Testis (tissue), 3 donors: ENCODE measurements around the gene B3GALT4. TPM values are rescaled to one million over a fixed set of nuclear protein-coding genes. Genes with fewer than 3 reads are reported as not detected.

Experiments
- DNase-seq: peaks from one replicate; pipeline ENCODE4 v3.0.0-alpha.2; 2019
- H3K27ac ChIP-seq, 2 donors: fragments of 200-600 bp; sonication (generic); one replicate each; pipeline ENCODE4 v1.5.1; 2019
- H3K27me3 ChIP-seq: fragments of 200-600 bp; sonication (generic); one replicate; pipeline ENCODE4 v1.5.1; 2019
- H3K36me3 ChIP-seq: fragments of 200-600 bp; sonication (generic); one replicate; pipeline ENCODE4 v1.5.1; 2017; ENCODE audit warnings: low read depth; ENCODE audit errors: missing control alignments
- H3K4me1 ChIP-seq: fragments of 200-600 bp; sonication (generic); one replicate; pipeline ENCODE4 v1.5.1; 2019
- H3K4me3 ChIP-seq, 2 donors: fragments of 200-600 bp; sonication (generic); one replicate each; pipeline ENCODE4 v1.5.1; 2017 to 2019
- H3K9me3 ChIP-seq: fragments of 200-600 bp; sonication (generic); one replicate; pipeline ENCODE4 v1.5.1; 2017
- POLR2A ChIP-seq: fragments of 450-650 bp; IDR thresholded peaks from one replicate; pipeline ENCODE4 v1.6.1; 2017; ENCODE audit warnings: antibody characterized with exemption, mild to moderate bottlenecking, moderate library complexity
- WGBS, 2 donors: methylation state at CpG; one replicate each; pipeline ENCODE4 v1.1.5; 2018; 5-methylcytosine and 5-hydroxymethylcytosine counted together
- intact Hi-C: fragments of 100-400 bp; cut with DNase I; formaldehyde crosslinking; loops from one replicate; pipeline ENCODE4 v1.15.1; 2023; ENCODE audit warnings: low total_unique reads
- polyA plus RNA-seq: library from polyadenylated mRNA; stranded (reverse); fragments of 350-450 nt; fragmentation: Illumina TruSeq; extraction: RNeasy Lipid Tissue Mini Kit (QIAGEN cat#74804); gene quantifications from one replicate; pipeline ENCODE4 v1.2.3, GENCODE V29; 2014; ENCODE audit warnings: low read depth, low replicate concordance; ENCODE audit not compliant: insufficient read depth
- total RNA-seq, 2 donors: library from RNA; depleted of rRNA; stranded (reverse); fragments of >200 nt; gene quantifications; one replicate each; pipeline ENCODE4 v1.2.3, GENCODE V29; 2016
- TF ChIP-seq, protein P1 (sequence below), 3 experiments: fragments of 450-650 bp in 2 of 3; fragments of 200-600 bp in 1 of 3; sonication (generic) in 1 of 3; IDR thresholded peaks; one replicate each; pipeline ENCODE4 v1.5.1; 2016 to 2019; ENCODE audit warnings: antibody characterized with exemption in 3 of 3, mild to moderate bottlenecking in 2 of 3, moderate library complexity in 1 of 3

Gene B3GALT4
- total and polyA plus RNA-seq, 3 donors from 2014 or later, result 18.0 to 55.4 (median 18.3) TPM

DNA sequence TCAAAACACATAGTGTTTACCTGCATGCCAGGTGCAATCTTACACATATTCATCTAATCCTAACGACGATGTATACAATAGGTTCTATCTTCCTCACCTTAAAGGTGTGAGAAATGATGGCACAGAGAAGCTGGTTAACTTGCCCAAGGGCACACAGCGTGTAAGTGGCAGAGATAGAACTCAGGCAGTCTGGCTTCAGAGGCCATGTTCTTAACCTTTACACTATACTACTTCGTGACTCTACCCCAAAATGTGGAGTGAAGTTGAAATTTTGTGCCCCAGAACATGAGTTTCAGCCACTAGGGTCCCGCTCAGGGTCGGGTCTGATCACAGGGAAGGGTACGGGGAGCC lies 5.8 kb upstream of the B3GALT4 start:
- peak overlapping the region; percentile 85 to 91 for H3K27ac ChIP-seq
- no peak for TF ChIP-seq POLR2A
- TF ChIP-seq, protein P1, sequence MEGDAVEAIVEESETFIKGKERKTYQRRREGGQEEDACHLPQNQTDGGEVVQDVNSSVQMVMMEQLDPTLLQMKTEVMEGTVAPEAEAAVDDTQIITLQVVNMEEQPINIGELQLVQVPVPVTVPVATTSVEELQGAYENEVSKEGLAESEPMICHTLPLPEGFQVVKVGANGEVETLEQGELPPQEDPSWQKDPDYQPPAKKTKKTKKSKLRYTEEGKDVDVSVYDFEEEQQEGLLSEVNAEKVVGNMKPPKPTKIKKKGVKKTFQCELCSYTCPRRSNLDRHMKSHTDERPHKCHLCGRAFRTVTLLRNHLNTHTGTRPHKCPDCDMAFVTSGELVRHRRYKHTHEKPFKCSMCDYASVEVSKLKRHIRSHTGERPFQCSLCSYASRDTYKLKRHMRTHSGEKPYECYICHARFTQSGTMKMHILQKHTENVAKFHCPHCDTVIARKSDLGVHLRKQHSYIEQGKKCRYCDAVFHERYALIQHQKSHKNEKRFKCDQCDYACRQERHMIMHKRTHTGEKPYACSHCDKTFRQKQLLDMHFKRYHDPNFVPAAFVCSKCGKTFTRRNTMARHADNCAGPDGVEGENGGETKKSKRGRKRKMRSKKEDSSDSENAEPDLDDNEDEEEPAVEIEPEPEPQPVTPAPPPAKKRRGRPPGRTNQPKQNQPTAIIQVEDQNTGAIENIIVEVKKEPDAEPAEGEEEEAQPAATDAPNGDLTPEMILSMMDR (IDR thresholded peaks at IDR 0.05), result no peak
- no peaks in the 10 kb centered on the region for H3K27me3 ChIP-seq
- intact Hi-C loops, result no loop called here
- no peaks in the 10 kb centered on the region for H3K9me3 ChIP-seq
- DNase-seq, result no peak
- WGBS, 2 donors, result 1 to 3% methylated on average over 3 to 7 of the region's 7 CpGs
- H3K4me1 ChIP-seq, result peaks cover 23% of the 10 kb centered on the region
- H3K36me3 ChIP-seq, result no peaks in the 10 kb centered on the region
- H3K4me3 ChIP-seq, result peak overlapping the region; percentile 82 to 88

DNA sequence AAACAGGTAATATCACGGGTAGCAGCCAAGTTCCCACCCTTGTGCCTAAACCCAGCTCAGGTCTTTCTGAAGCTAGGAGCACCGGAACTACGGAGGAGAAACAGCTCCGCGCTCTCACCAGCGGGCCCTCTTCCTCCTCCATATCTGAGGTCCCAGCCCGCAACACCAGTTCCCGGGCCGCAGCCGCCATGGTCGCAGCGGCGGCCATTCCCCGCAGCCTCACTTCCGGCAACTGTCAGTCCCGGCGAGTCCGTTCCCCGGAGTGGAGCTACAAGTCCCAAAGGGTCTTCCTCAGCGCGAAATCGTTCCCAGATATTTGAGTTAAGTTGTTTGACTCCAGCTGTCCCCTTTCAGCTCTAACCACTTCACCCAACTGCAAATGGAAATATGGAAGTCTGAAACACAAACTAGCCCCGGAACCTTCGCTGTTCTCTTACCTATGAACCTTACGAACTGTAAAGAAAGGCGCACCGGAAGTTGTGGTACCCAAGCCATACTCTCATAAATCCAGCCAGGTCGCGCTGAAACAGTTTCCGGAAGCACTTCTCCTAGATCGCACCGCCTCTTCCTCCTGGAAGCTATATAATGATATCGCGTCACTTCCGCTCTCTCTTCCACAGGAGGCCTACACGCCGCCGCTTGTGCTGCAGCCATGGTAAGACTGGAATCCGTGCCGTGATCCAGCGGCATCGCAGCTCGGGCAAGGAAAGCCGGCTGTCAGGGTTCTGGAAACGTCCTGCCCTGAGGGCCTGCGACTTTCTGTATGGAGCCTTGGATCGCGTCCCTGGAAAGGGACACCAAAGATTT lies 5.3 kb upstream of the B3GALT4 start, which contains the start of the genes RPS18 and VPS52:
TSS of gene RPS18 (plus strand) at position 608 of the 807 bp plus-strand sequence. CDS start at position 653, 45 bp downstream.
TSS of gene VPS52 (minus strand) at position 409 of the 807 bp plus-strand sequence. CDS start at position 208, 201 bp downstream.
- Histone ChIP-seq H3K9me3 (no peaks in the 10 kb centered on the region), H3K4me3 (peak within 1 kb of the TSS; percentile 82 to 88), H3K36me3 (no peaks in the 10 kb centered on the region), H3K27ac (peak within 1 kb of the TSS; percentile 85 to 91), H3K4me1 (peaks cover 28% of the 10 kb centered on the region), H3K27me3 (no peaks in the 10 kb centered on the region)
- intact Hi-C loops, result loop anchor here (2.0 kb wide), 1 partner anchor 17 kb away; the partner anchor contains the start of genes PFDN6 and WDR46
- WGBS, 2 donors, result 0% methylated on average over 21 to 48 of the region's 48 CpGs
- peak; percentile 96 for TF ChIP-seq POLR2A
- TF ChIP-seq, protein P1 (IDR thresholded peaks at IDR 0.05), result peak in 1 of 3 experiments; percentile 6
- peak; percentile 99 for DNase-seq

DNA sequence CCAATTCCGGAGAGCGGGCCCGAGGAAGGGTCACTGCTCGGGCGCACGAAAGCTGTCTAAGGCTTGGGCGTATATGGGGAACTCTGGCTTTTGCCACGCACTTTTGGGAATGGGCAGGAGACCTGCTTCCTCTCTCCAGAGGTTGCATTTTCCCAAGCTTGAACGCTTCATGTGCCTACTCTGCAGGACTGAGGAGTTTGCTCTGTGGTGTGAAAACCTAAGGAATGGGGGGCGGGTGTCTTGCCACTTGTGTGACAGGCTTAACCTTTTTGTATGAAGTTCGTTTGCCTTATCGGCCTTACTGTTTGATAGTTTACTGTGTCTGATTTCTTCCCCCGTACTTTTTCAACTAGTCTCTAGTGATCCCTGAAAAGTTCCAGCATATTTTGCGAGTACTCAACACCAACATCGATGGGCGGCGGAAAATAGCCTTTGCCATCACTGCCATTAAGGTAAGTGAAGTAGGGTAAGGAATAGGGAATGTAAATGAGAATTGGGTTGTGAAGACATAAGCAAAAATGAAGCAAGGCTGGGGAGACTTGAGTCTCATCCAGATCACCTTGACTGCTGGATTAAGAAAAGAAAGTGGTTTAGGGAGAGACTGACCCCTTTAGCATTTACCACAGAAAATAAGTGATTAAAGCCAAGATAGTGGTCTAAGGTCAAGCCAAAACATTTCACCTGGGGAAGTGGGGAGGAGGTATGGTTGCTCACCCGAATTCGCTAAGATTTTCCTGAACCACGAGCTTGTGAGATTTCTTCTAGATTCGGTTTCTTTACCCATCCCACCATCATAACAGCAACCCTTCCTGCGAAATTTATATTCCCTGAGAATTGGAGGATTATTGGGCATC lies 4.4 kb upstream of the B3GALT4 start:
- Histone ChIP-seq H3K4me1 (peaks cover 32% of the 10 kb centered on the region), H3K9me3 (no peaks in the 10 kb centered on the region), H3K27me3 (no peaks in the 10 kb centered on the region), H3K4me3 (peak overlapping the region; percentile 82 to 88), H3K36me3 (no peaks in the 10 kb centered on the region), H3K27ac (peak overlapping the region; percentile 85 to 91)
- TF ChIP-seq, protein P1 (IDR thresholded peaks at IDR 0.05), result no peak
- TF ChIP-seq POLR2A, result no peak
- DNase-seq, result no peak
- intact Hi-C loops, result loop anchor here (2.0 kb wide), 1 partner anchor 16 kb away; the partner anchor contains the start of genes PFDN6 and WDR46
- WGBS, 2 donors, result 11 to 13% methylated on average over 20 to 22 of the region's 22 CpGs

DNA sequence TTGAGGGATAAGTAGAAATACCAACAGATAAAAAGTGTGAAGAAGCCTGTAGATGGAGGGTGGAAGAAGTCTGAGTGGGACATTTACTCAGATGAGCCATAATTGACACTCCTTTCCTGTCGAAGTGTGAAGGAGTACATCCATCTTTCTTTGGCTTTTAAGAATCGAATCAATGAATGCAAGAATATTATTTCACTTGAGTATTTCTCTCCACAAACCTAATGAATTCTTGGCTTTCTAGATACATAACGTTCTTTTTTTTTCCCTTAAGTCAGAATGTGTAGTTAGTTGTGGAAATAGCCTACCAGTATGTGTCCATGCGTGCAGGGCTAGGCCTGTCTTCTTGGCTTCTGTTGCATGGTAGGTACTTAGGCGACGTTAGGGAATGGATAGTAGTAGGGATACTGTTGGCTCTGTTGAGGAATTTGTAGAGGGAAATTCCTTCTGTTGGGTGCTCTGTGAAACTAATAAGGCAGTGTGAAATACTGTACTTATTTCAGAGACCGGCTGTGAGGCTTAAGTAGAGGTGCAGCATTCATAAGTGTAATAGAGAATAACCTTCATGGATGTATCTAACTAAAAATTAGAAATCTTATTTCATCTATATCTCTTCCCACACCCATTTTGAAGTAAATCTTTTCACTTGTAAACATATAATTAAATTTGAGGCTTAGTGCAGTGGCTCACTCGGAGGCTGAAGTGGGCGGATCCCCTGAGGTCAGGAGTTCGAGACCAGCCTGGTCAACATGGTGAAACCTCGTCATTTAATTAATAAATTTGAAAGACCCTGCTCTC lies 3.6 kb upstream of the B3GALT4 start:
- DNase-seq, result no peak
- peaks cover 32% of the 10 kb centered on the region for H3K4me1 ChIP-seq
- H3K4me3 ChIP-seq, result no peak overlapping the region
- no peak overlapping the region for H3K27ac ChIP-seq
- intact Hi-C loops, result loop anchor here (2.0 kb wide), 1 partner anchor 15 kb away; the partner anchor contains the start of genes PFDN6 and WDR46
- TF ChIP-seq, protein P1 (IDR thresholded peaks at IDR 0.05), result no peak
- no peak for TF ChIP-seq POLR2A
- 64 to 69% methylated on average over 11 of the region's 11 CpGs for WGBS, 2 donors
- H3K27me3 ChIP-seq, result no peaks in the 10 kb centered on the region
- H3K36me3 ChIP-seq, result no peaks in the 10 kb centered on the region
- H3K9me3 ChIP-seq, result no peaks in the 10 kb centered on the region
